Suprapubic skin (tissue), 4 donors: ENCODE results near the gene INAVA.

ENCODE experiments used
- CTCF ChIP-seq, 2 donors: fragments of 200-600 bp in 1 of 2; fragments of 450-650 bp in 1 of 2; sonication (generic) in 1 of 2; IDR thresholded peaks; one replicate each; pipeline ENCODE4 v1.5.1; 2016 to 2019; ENCODE audit warnings: antibody characterized with exemption in 2 of 2, mild to moderate bottlenecking in 1 of 2, moderate library complexity in 1 of 2
- POLR2A ChIP-seq, 2 donors: fragments of 450-650 bp; IDR thresholded peaks; one replicate each; pipeline ENCODE4 v1.6.1; 2017; ENCODE audit warnings: antibody characterized with exemption in 2 of 2, mild to moderate bottlenecking in 2 of 2, moderate library complexity in 2 of 2
- POLR2AphosphoS5 ChIP-seq, 3 donors: sonication (generic); formaldehyde crosslinking; IDR thresholded peaks; one replicate each; pipeline ENCODE4 v1.6.1; 2017; ENCODE audit warnings: antibody characterized with exemption in 3 of 3

GRCh38 chr1:200857804-200858203, 36.9 kb upstream of the INAVA start:
- no peak for TF ChIP-seq CTCF (IDR thresholded peaks at IDR 0.05)
- TF ChIP-seq POLR2AphosphoS5 (IDR thresholded peaks at IDR 0.05): no peak
- TF ChIP-seq POLR2A (IDR thresholded peaks at IDR 0.05): no peak
